GM18951 (cell line): ENCODE results near the gene AGTPBP1.

ENCODE experiments used
- POLR2A ChIP-seq: IDR thresholded peaks from 4 replicates; pipeline ENCODE4 v1.6.1; 2011; ENCODE audit warnings: mild to moderate bottlenecking; ENCODE audit not compliant: insufficient read length, insufficient read depth; ENCODE audit errors: extremely low read depth
- in situ Hi-C: fragments of 300-500 bp; cut with MboI; formaldehyde crosslinking; loops from one replicate; pipeline ENCODE4 v1.12.0; 2022; ENCODE audit warnings: low sequenced_read_pairs, mixed read lengths, inconsistent platforms; ENCODE audit not compliant: unreplicated experiment

The AGTPBP1 gene

DNA sequence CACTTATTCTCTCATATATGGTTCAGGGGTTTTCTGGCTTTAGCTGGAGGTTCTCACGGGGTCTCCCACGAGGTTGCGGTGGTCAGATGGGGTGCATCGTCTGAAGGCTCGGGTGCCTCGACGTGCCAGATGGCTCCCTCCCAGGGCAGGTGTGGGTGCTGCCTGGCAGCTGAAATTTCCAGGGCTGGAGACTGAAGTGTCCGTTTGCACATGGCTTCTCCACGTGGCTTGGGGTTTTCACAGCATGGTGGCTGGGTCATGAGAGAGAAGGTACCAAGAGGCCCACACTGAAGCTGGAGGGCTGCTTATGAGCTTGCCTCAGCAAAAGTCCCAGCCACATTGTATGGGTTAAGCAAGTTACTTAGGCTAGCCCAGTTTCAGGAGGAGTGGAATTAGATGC is 218.6 kb downstream of the AGTPBP1 start:
- in situ Hi-C loops: no loop called here
- TF ChIP-seq POLR2A: no peak

DNA sequence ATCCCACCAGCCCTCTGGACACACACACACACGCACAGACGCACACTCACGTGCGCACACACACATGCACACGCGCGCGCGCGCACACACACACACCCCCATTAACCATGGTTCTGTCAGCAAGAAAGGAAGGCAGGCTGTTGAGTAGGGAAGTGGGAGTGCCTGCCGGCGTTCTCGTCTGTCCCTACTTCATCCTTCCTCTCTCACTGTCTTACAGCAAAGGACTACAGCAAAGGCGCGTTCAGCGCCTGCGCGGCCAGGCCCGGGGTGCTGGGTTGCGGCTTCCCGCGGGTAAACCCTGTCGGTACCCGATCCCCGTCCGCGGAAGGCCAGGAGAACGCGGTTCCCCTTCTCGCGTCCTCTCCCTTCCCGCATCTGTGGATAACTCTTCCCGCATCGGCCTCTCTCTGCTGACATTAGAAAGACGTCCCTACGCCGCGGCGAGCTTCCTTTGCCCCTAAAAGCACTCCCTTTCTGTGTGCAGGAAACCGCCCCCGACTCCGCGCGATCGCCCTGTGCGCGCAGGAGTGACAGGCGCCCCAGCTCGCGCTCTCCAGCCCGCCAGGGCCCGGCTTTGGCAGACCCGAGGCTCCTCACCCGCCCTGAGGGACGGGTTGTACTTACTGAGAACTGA is 219.2 kb downstream of the AGTPBP1 start:
- TF ChIP-seq POLR2A: no peak
- in situ Hi-C loops: no loop called here

DNA sequence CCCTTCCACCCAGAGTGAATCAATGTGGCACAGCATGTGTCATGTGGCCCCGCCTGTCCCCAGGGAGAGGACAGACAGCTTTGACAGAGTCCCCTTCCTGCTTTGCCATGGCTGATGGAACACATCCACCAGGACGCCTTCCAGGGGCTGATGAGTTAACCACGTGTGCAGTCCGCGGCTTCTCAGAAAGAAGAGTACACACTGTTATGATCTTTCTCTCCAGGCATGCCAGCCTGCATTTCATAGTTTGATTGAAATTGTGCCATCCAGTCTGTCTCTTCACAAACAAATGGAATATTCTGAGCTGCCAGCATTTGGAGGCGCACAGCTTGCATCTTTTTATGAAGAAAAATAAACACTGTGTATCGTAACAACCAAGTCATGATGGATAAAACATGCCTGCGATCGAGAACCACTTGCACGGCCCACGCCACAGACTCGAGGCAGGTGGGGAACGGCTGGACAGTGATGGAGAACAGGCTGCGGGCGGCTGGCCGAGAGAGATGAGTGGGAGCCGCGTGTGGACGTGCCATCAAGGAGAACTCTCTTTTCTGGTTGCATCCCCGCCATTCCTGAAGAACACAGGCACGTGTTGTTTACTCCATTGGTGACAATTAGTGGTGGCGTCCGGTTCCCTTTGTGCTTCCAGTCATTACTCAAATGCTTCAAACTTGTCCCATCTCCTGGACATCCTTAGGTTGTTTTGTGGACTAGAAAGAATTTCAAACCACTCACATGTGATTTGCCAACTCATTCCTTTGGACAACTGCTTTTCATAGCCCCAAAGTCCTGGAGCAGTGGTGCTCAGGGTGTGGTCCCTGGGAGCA is 220.2 kb downstream of the AGTPBP1 start:
- in situ Hi-C loops: no loop called here
- no peak for TF ChIP-seq POLR2A

DNA sequence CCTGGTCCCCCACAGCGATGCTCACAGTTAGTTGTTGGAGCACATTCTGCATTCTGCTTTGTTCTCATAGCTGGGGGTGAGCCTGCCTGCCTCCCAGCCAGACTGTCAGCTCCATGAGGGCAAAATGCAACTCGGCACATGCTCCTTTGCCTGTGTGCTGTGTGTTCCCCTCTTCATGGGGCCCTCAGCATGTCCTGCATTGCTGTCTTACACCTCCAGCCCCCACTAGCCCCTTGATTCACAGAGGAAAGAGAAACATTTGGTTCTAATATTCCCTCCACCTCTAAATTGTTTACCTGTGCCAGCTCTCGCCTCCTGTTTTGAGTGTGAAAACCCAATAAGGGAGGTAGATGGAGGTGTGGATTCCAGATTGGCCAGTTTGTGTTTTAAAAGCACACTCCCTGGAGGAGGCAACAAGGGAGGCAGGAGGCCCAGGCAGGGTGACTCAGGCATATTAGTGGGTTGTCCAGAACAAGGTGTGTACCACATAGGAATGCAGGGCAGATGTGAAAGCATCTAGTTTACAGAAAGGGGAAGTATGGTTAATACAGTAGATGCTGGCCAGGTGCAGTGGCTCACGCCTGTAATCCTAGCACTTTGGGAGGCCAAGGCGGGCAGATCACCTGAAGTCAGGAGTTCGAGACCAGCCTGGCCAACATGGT is 224.6 kb downstream of the AGTPBP1 start:
- in situ Hi-C loops: no loop called here
- TF ChIP-seq POLR2A: no peak

DNA sequence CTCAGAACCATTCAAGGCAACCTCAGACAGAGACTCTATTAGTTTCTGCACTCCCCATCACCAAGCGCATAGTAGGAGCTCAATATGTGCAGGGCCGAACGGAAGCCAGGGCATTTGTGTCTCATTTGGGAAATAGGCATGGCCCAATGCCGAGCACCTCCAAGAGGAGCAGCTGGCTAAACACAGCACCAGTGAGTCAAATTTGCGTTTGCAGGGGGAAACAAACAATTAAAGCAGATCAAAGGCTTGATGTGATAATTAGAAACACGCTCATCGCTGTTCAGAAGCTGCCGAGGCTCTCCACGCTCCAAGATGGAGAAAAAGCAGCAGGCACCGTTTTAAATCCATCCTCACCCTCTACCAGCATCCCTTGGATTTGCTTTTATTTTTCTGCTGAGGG is 225.3 kb downstream of the AGTPBP1 start:
- in situ Hi-C loops: no loop called here

DNA sequence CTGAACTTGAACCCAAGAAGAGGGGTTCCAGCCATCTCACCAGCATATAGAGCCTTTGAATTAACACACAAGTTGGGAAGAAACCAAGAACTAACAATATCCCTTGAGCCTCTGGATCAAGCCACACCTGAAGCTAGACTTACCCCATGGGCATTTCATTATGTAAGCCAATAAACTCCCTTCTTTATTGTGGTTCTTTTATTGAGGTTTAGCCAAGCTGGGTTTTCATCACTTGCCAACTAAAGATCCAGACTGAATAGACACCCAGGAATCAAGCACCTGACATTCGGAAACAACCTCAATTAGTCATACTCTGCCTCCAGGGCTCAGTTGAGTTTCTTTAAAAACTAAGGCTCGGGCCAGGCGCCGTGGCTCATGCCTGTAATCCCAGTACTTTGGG is 226.7 kb downstream of the AGTPBP1 start:
- no peak for TF ChIP-seq POLR2A
- in situ Hi-C loops: no loop called here

More for the DNA sequence above, 225.3 kb downstream of the AGTPBP1 start:
- no peak for TF ChIP-seq POLR2A

DNA sequence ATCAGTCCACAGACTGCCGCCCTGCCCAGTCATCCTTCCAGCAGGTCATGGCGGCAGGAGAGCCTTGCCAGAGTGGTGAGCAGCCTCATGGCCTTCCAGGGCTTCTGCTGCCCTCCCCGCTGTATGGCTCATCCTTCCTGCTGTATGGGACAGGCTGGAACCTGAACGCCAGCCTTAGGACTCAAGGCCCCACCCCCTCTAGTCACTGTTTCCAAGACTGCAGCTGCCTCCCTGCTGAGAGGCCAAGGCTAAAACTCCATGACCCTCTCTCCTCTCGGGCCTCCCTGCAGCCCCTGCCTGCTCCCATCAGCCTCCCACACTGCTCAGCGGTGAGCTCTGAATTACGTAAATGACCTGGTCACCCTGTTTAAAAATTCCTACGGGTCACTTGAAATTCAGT is 227.5 kb downstream of the AGTPBP1 start:
- no peak for TF ChIP-seq POLR2A

DNA sequence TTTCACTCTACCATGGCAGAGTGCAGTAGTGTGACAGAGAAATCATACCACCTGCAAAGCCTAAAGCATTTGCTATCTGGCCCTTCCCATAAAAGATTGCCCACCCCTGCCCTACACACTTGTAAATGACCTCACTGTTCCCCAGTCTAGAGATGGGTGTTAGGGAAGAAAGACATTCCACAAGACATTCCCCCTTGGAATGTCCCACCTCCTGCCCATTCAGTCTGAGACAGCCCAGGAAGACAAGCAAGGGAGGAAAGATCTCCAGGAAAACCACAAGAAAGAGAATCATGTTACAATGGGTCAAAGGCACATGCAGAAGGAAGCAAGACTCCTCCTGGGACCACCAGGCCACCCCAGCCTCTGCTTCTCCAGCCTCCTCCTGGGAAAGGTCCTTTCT is 230.0 kb downstream of the AGTPBP1 start:
- no peak for TF ChIP-seq POLR2A
- in situ Hi-C loops: no loop called here

More for the DNA sequence above, 227.5 kb downstream of the AGTPBP1 start:
- in situ Hi-C loops: no loop called here

DNA sequence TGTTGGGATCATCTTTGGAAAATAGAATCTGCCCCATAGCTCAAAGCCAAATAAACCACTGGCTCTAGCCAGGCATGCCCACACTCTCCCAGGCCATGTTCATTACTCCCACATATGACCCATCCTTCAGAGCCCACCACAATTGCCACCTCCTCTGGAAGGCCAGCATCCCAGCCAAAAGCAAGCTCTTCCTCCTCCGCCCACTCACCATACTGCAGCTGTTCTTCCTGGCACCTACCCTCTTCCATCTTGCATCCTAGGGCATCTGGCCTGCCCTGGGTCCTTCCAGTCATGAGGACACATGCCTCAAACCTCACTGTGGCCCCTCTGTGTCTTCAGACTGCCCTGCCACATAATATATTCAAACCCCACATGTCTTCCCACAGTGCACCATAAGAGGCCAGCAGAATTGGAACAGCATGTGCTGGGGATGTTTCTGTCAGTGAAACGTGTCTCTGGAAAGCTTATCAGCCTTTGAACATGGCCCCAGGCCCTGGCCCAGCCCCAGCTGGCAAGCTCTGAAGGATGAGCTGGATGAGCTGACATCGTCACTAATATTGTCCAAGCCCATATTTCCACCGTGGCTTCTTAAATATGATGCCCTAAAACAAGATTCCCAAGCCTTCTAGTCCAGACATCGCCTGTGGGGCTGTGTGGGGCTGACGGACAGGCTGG is 230.8 kb downstream of the AGTPBP1 start:
- no peak for TF ChIP-seq POLR2A
- in situ Hi-C loops: no loop called here

DNA sequence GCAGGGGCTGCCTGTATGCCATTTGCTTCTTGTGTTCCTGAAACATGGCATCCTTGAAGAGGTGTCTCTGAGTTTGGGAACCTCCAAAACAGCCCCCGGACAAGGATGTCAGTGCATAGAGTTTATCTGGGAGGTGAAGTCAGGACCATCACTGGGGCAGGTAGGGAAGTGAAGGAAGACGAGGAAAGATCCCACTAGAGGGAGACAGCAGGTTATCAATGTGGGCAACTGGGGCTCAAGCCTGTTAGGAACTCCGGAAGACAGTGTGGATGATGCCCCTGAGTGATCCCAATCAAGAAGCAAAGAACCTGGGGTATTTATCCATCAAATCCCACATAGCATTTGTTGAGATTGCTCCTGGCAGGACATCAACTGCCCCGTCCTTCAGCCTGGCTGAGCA is 233.1 kb downstream of the AGTPBP1 start:
- in situ Hi-C loops: no loop called here
- no peak for TF ChIP-seq POLR2A

DNA sequence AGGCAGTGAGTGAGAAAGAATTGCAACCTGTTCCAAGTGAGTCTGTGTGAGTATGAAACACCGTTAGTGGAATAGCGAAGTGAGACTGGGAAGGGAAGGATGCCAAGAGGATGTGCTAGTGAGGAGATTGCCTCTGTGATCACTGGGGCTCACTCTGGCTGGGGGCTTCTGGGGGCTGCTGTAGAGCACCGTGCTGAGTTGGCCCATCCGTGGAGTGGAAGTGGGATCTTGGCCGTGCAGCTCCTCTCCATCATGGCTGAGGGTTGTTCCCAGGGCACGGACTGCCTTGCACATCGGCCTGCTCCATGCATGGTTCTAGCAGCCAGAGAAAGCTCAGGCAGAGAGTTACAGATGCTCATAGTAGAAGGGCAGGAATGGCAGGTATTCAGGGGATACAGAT is 236.1 kb downstream of the AGTPBP1 start:
- in situ Hi-C loops: no loop called here

DNA sequence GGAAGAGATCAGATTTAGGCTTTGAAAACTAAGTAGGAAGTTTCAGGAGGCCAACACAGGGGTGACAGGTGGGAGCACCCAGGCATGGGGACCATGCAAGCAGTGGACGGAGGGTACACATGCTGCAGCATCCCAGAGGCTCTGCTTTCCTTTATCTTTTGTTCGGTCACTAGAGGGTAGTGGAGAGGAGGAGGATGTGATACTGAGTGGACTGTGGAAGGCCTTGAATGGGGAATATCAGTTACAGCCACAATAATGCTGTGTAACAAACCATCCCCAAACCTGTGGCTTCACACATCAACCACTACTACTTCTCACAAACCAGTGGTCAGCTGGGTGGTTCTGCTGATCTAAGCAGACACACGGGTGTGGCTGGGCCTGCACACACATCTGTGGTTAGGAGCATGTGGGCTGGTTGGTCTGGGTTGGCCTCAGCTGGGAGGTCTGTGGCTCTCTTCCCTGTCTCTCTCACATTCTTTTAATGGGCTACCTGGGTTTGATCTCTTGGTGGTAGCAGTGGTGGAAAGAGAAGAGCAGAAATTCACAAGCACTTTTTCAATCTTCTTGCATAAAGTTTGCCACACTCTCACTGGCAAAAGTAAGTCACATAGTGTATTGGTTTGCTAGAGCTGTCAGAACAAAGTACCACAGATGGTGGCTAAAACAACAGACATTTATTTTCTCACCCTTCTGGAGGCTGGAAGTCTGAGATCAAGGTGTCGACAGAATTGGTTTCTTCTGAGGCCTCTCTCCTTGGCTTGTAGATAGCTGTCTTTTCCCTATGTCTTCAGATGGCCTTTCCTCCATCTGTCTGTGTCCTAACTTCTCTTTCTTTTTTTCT is 238.7 kb downstream of the AGTPBP1 start:
- in situ Hi-C loops: no loop called here
- TF ChIP-seq POLR2A: no peak

More for the DNA sequence above, 236.1 kb downstream of the AGTPBP1 start:
- TF ChIP-seq POLR2A: no peak
